HCT116 (cell line): ENCODE data around the gene PAEP. TPM values are rescaled to one million over a fixed set of nuclear protein-coding genes. Genes with fewer than 3 reads are reported as not detected.

Experiments
- ATAC-seq: fragments of 200-7000 bp; cut with Tn5 transposase; 2 replicates; pipeline ENCODE4 v1.9.1; 2020; ENCODE audit warnings: mild to moderate bottlenecking, moderate library complexity
- BruUV-seq: library from RNA; stranded (reverse); fragments of 400-500 nt; replicated peaks from 2 replicates; lab custom pipeline; 2021; lab: Mats Ljungman, UMichigan
- CTCF ChIA-PET: fragments of 300-600 bp; sonication (Branson Sonifier 250); formaldehyde crosslinking; loops from one replicate; lab custom pipeline; 2021; ENCODE audit warnings: antibody characterized with exemption; lab: Charles Lee
- POLR2A ChIA-PET: fragments of 300-600, 350-600 bp; sonication (Branson Sonifier 250); formaldehyde crosslinking; loops from one replicate; lab custom pipeline; 2021; ENCODE audit warnings: antibody characterized with exemption; lab: Charles Lee
- RAD21 ChIA-PET, 2 experiments: fragments of 300-600 bp; sonication (Branson Sonifier 250); formaldehyde crosslinking; loops; one replicate each; lab custom pipeline; 2023; ENCODE audit warnings: low total read pairs in 2 of 2; ENCODE audit not compliant: uncharacterized antibody in 2 of 2, unreplicated experiment in 2 of 2, low non-redundant PET in 1 of 2; lab: Charles Lee
- DNase-seq: peaks from one replicate; pipeline ENCODE4 v3.0.0-alpha.2; 2010; ENCODE audit warnings: low read depth, low spot score
- H2AFZ ChIP-seq: fragments of 200-600 bp; shearing (Covaris generic), sonication (generic); 2 replicates; pipeline ENCODE4 v1.6.1; 2017; ENCODE audit warnings: low read depth, mixed run types, mixed read lengths, antibody characterized with exemption, low read length; ENCODE audit not compliant: poor library complexity, severe bottlenecking
- H3K27ac ChIP-seq: 2 replicates; pipeline ENCODE4 v1.5.1; 2012; ENCODE audit warnings: low read depth, low read length
- H3K27me3 ChIP-seq: fragments of 200-600 bp; sonication (generic); 2 replicates; pipeline ENCODE4 v1.6.1; 2016; ENCODE audit warnings: mixed run types, low read length, mixed read lengths; ENCODE audit not compliant: insufficient read depth
- H3K36me3 ChIP-seq, 2 experiments: fragments of 200-500 bp in 1 of 2; fragments of 200-600 bp in 1 of 2; sonication (Bioruptor generic) in 1 of 2; sonication (generic) in 1 of 2; 2 replicates each; pipeline versions ENCODE4 v1.5.1 to v1.6.1; 2014 to 2016; ENCODE audit warnings: low read length in 2 of 2, inconsistent platforms in 1 of 2, mixed read lengths in 1 of 2, mixed run types in 1 of 2; ENCODE audit not compliant: insufficient read depth in 2 of 2, control insufficient read depth in 1 of 2
- H3K4me1 ChIP-seq, 2 experiments: fragments of 200-600 bp in 1 of 2; sonication (generic) in 1 of 2; 2 replicates each; pipeline versions ENCODE4 v1.5.1 to v1.6.1; 2012 to 2017; ENCODE audit warnings: low read length in 2 of 2, inconsistent platforms in 1 of 2, mild to moderate bottlenecking in 1 of 2, mixed read lengths in 1 of 2, mixed run types in 1 of 2, moderate library complexity in 1 of 2; ENCODE audit not compliant: insufficient read depth in 2 of 2, control insufficient read depth in 1 of 2
- H3K4me2 ChIP-seq: fragments of 200-600 bp; sonication (generic); 2 replicates; pipeline ENCODE4 v1.6.1; 2017; ENCODE audit warnings: mixed run types, low read length, mixed read lengths
- H3K4me3 ChIP-seq, 2 experiments: fragments of 200-600 bp in 1 of 2; sonication (generic) in 1 of 2; replicated peaks in 1 of 2; 2 replicates each; pipeline ENCODE4 v1.5.1; 2011 to 2016; ENCODE audit warnings: low read length in 2 of 2, control low read depth in 1 of 2, low read depth in 1 of 2, mild to moderate bottlenecking in 1 of 2, mixed read lengths in 1 of 2, mixed run types in 1 of 2
- H3K79me2 ChIP-seq: fragments of 200-600 bp; sonication (generic); 2 replicates; pipeline ENCODE4 v1.6.1; 2017; ENCODE audit warnings: mild to moderate bottlenecking, mixed run types, low read length, moderate library complexity, mixed read lengths; ENCODE audit not compliant: insufficient read depth
- H3K9ac ChIP-seq: fragments of 200-600 bp; sonication (generic); 2 replicates; pipeline ENCODE4 v1.6.1; 2016; ENCODE audit warnings: low read length, mixed read lengths
- H3K9me2 ChIP-seq: fragments of 200-600 bp; sonication (generic), shearing (Covaris generic); 2 replicates; pipeline ENCODE4 v1.6.1; 2017; ENCODE audit warnings: mixed run types, mild to moderate bottlenecking, moderate library complexity; ENCODE audit not compliant: insufficient read depth
- H3K9me3 ChIP-seq, 2 experiments: fragments of 200-500 bp in 1 of 2; fragments of 200-600 bp in 1 of 2; sonication (Bioruptor generic) in 1 of 2; sonication (generic) in 1 of 2; 2 replicates each; pipeline ENCODE4 v1.6.1; 2014 to 2017; ENCODE audit warnings: low read length in 2 of 2, mixed read lengths in 2 of 2, inconsistent platforms in 1 of 2, low read depth in 1 of 2, mild to moderate bottlenecking in 1 of 2, mixed run types in 1 of 2, moderate library complexity in 1 of 2; ENCODE audit not compliant: control insufficient read depth in 1 of 2, insufficient read depth in 1 of 2
- H4K20me1 ChIP-seq: fragments of 200-600 bp; sonication (generic), shearing (Covaris generic); 2 replicates; pipeline ENCODE4 v1.6.1; 2017; ENCODE audit warnings: mixed run types, mild to moderate bottlenecking, moderate library complexity; ENCODE audit not compliant: insufficient read depth
- EGR1 ChIP-seq: IDR thresholded peaks from 2 replicates; pipeline ENCODE4 v1.6.1; 2012; ENCODE audit warnings: low read depth
- EZH2phosphoT487 ChIP-seq: fragments of 200-600 bp; IDR thresholded peaks from 2 replicates; pipeline ENCODE4 v1.6.1; 2018; ENCODE audit warnings: antibody characterized with exemption, borderline replicate concordance
- POLR2AphosphoS5 ChIP-seq: IDR thresholded peaks from 2 replicates; pipeline ENCODE4 v1.6.1; 2011; ENCODE audit warnings: mild to moderate bottlenecking, low read depth, low read length, moderate library complexity
- RAD21 ChIP-seq: IDR thresholded peaks from 2 replicates; pipeline ENCODE4 v1.6.1; 2012; ENCODE audit warnings: low read depth, mild to moderate bottlenecking
- SIN3A ChIP-seq: IDR thresholded peaks from 2 replicates; pipeline ENCODE4 v1.6.1; 2012; ENCODE audit warnings: low read depth
- SP1 ChIP-seq: IDR thresholded peaks from 2 replicates; pipeline ENCODE4 v1.6.1; 2012; ENCODE audit warnings: low read depth
- ZFX ChIP-seq: fragments of 450-650 bp; IDR thresholded peaks from 2 replicates; pipeline ENCODE4 v1.6.1; 2017
- ZNF274 ChIP-seq: fragments of 200-500 bp; sonication (Bioruptor generic); IDR thresholded peaks from 2 replicates; pipeline ENCODE4 v1.6.1; 2014; ENCODE audit warnings: mild to moderate bottlenecking, low read depth, low read length, inconsistent platforms
- intact Hi-C: fragments of 100-400 bp; cut with micrococcal nuclease; formaldehyde crosslinking; loops from 2 replicates; pipeline ENCODE4 v1.10.0; 2022
- total RNA-seq: library from RNA; stranded (reverse); gene quantifications from one replicate; pipeline ENCODE4 v1.2.1, GENCODE V29; 2021; ENCODE audit not compliant: unreplicated experiment
- TF ChIP-seq, protein P1 (sequence below): IDR thresholded peaks from 2 replicates; pipeline ENCODE4 v1.6.1; 2011; ENCODE audit warnings: mild to moderate bottlenecking, low read length, moderate library complexity; ENCODE audit not compliant: insufficient replicate concordance; ENCODE audit errors: extremely low read depth

PAEP gene
- total RNA-seq, 1 experiment from 2014 or later, result not detected

DNA sequence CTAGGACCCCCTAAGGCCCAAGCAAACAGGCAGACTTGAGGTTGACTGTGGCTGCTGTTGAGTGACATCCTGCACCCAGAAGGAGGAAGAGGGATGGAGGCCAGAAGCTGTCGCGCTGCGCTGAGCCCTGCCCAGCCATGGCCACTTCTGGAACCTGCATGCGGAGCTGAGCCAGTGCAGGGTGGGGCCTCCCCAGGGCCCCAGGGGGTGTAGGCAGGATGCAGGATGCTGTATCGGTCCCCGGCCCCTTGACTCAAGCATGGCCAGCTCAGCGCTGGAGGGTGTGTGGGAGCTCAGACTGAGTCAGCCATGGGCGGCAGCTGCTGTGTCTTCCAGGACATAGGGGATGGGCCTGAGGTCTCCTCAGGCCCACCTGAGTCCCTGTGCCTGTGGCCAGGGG, 50.9 kb downstream of the PAEP start:
- no peaks in the 10 kb centered on the region for H3K36me3 ChIP-seq
- POLR2A ChIA-PET, result no interaction called here
- BruUV-seq, result no TSS peak

GRCh38 chr9:135612981-135613910, 51.7 kb downstream of the PAEP start:
- Histone ChIP-seq H3K4me3 (no peak overlapping the region), H3K79me2 (no peaks in the 10 kb centered on the region), H3K9me3 (no peaks in the 10 kb centered on the region), H3K9me2 (no peaks in the 10 kb centered on the region), H3K9ac (no peak overlapping the region), H3K4me2 (no peak overlapping the region), H3K27me3 (no peaks in the 10 kb centered on the region), H4K20me1 (no peaks in the 10 kb centered on the region), H3K27ac (no peak overlapping the region), H3K36me3 (no peaks in the 10 kb centered on the region), H3K4me1 (no peaks in the 10 kb centered on the region), H2AFZ (no peak overlapping the region)
- no peak for ATAC-seq
- POLR2A ChIA-PET, result no interaction called here
- RAD21 ChIA-PET, result no interaction called here
- DNase-seq, result no peak
- intact Hi-C loops, result no loop called here
- BruUV-seq, result no TSS peak
- TF ChIP-seq ZFX (no peak), RAD21 (no peak), SIN3A (no peak), EZH2phosphoT487 (no peak), POLR2AphosphoS5 (no peak), ZNF274 (no peak), EGR1 (no peak)
- TF ChIP-seq, protein P1, sequence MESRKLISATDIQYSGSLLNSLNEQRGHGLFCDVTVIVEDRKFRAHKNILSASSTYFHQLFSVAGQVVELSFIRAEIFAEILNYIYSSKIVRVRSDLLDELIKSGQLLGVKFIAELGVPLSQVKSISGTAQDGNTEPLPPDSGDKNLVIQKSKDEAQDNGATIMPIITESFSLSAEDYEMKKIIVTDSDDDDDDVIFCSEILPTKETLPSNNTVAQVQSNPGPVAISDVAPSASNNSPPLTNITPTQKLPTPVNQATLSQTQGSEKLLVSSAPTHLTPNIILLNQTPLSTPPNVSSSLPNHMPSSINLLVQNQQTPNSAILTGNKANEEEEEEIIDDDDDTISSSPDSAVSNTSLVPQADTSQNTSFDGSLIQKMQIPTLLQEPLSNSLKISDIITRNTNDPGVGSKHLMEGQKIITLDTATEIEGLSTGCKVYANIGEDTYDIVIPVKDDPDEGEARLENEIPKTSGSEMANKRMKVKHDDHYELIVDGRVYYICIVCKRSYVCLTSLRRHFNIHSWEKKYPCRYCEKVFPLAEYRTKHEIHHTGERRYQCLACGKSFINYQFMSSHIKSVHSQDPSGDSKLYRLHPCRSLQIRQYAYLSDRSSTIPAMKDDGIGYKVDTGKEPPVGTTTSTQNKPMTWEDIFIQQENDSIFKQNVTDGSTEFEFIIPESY, result no peak
- CTCF ChIA-PET, result interaction anchor here (0.8 kb wide), 1 partner anchor 10 kb away, joined by 3 read pairs; no protein-coding TSS in a partner anchor

More for the DNA sequence above, 50.9 kb downstream of the PAEP start:
- no peaks in the 10 kb centered on the region for H3K4me1 ChIP-seq
- H4K20me1 ChIP-seq, result no peaks in the 10 kb centered on the region
- no peaks in the 10 kb centered on the region for H3K79me2 ChIP-seq
- TF ChIP-seq SP1, result no peak
- H3K27me3 ChIP-seq, result no peaks in the 10 kb centered on the region
- no peak overlapping the region for H3K27ac ChIP-seq
- H3K9me3 ChIP-seq, result no peaks in the 10 kb centered on the region
- H3K9ac ChIP-seq, result no peak overlapping the region
- no peak overlapping the region for H3K4me2 ChIP-seq
- intact Hi-C loops, result no loop called here
- RAD21 ChIA-PET, result no interaction called here
- no peak overlapping the region for H3K4me3 ChIP-seq
- no peak for ATAC-seq
- DNase-seq, result no peak
- CTCF ChIA-PET, result interaction anchor here (0.8 kb wide), 1 partner anchor 9 kb away, joined by 3 read pairs; no protein-coding TSS in a partner anchor
- H2AFZ ChIP-seq, result no peak overlapping the region
- H3K9me2 ChIP-seq, result no peaks in the 10 kb centered on the region
